GM12878 (cell line): ENCODE data around the gene CNNM3. TPM values are rescaled to one million over a fixed set of nuclear protein-coding genes. Genes with fewer than 3 reads are reported as not detected.

Experiments used
- ATAC-seq: fragments of 200-7000 bp; cut with Tn5 transposase; 3 replicates; pipeline ENCODE4 v1.9.1; 2020; ENCODE audit warnings: mild to moderate bottlenecking, moderate library complexity
- BruUV-seq: library from RNA; stranded (reverse); fragments of 400-500 nt; replicated peaks from 2 replicates; lab custom pipeline; 2021; lab: Mats Ljungman, UMichigan
- CTCF ChIA-PET: fragments of 300-600 bp; sonication (Branson Sonifier 250); formaldehyde crosslinking; extraction: SDS; loops from one replicate; lab custom pipeline; 2021; ENCODE audit warnings: inconsistent platforms; lab: Yijun Ruan, JAX
- POLR2A ChIA-PET: fragments of 350-600 bp; formaldehyde crosslinking; extraction: SDS; loops from one replicate; lab custom pipeline; 2021; ENCODE audit warnings: inconsistent platforms; lab: Charles Lee
- RAD21 ChIA-PET: fragments of 300-600 bp; sonication (Branson Sonifier 250); formaldehyde crosslinking; loops from one replicate; lab custom pipeline; 2023; ENCODE audit warnings: antibody characterized with exemption; ENCODE audit not compliant: unreplicated experiment; lab: Charles Lee
- SMC1A ChIA-PET: fragments of 300-600 bp; sonication (Branson Sonifier 250); formaldehyde crosslinking; loops from one replicate; lab custom pipeline; 2023; ENCODE audit not compliant: unreplicated experiment, uncharacterized antibody; lab: Charles Lee
- DNase-seq: peaks from one replicate; pipeline ENCODE4 v3.0.0-alpha.2; 2011; ENCODE audit warnings: low read depth, low spot score
- FAIRE-seq: peaks from 3 replicates; lab custom pipeline; 2011; peaks lifted over from hg19 to GRCh38; lab: Jason Lieb, UNC
- H2AFZ ChIP-seq: 2 replicates; pipeline ENCODE4 v1.6.0; 2011; ENCODE audit warnings: low read depth, low read length, control low read depth; ENCODE audit not compliant: control insufficient read depth
- H3K27ac ChIP-seq: 2 replicates; pipeline ENCODE4 v1.5.1; 2011; ENCODE audit warnings: control low read depth; ENCODE audit not compliant: control insufficient read depth, insufficient read depth
- H3K27me3 ChIP-seq, 2 experiments: replicated peaks in 1 of 2; 2 replicates each; pipeline versions ENCODE4 v1.6.0 to v1.6.1; 2011; ENCODE audit warnings: low read length in 1 of 2; ENCODE audit not compliant: control insufficient read depth in 2 of 2, insufficient read depth in 2 of 2
- H3K36me3 ChIP-seq, 2 experiments: 2 replicates each; pipeline ENCODE4 v1.5.1; 2011; ENCODE audit warnings: low read length in 1 of 2; ENCODE audit not compliant: control insufficient read depth in 2 of 2, insufficient read depth in 2 of 2
- H3K4me1 ChIP-seq: 2 replicates; pipeline ENCODE4 v1.6.1; 2011; ENCODE audit warnings: mild to moderate bottlenecking, low read length, moderate library complexity, mixed read lengths; ENCODE audit not compliant: control insufficient read depth, insufficient read depth
- H3K4me2 ChIP-seq: 2 replicates; pipeline ENCODE4 v1.6.0; 2011; ENCODE audit warnings: control low read depth; ENCODE audit not compliant: control insufficient read depth, insufficient read depth
- H3K4me3 ChIP-seq: fragments of 200-600 bp; sonication (generic); 2 replicates; pipeline ENCODE4 v1.5.1; 2016
- H3K79me2 ChIP-seq: 2 replicates; pipeline ENCODE4 v1.6.0; 2011; ENCODE audit warnings: low read length; ENCODE audit not compliant: control insufficient read depth, insufficient read depth
- H3K9ac ChIP-seq: 2 replicates; pipeline ENCODE4 v1.8.0; 2011; ENCODE audit warnings: low read length, control low read depth, mixed read lengths; ENCODE audit not compliant: control insufficient read depth, insufficient read depth
- H3K9me3 ChIP-seq: replicated peaks from 3 replicates; pipeline ENCODE4 v1.5.1; 2011; ENCODE audit warnings: mild to moderate bottlenecking, low read length; ENCODE audit not compliant: control insufficient read depth, insufficient read depth
- H4K20me1 ChIP-seq: 2 replicates; pipeline ENCODE4 v1.6.0; 2011; ENCODE audit not compliant: control insufficient read depth, insufficient read depth
- CBX5 ChIP-seq: sonication (generic); IDR thresholded peaks from 2 replicates; pipeline ENCODE4 v1.6.1; 2016; ENCODE audit warnings: low read depth, moderate library complexity, mild to moderate bottlenecking, inconsistent platforms
- E2F8 ChIP-seq: fragments of 450-650 bp; IDR thresholded peaks from 2 replicates; pipeline ENCODE4 v1.6.1; 2018; ENCODE audit warnings: mild to moderate bottlenecking, low read depth, moderate library complexity; ENCODE audit not compliant: partially characterized antibody
- EZH2 ChIP-seq: IDR thresholded peaks from 2 replicates; pipeline ENCODE4 v1.6.1; 2012; ENCODE audit warnings: low read depth, mild to moderate bottlenecking, control low read depth, inconsistent platforms, low read length, borderline replicate concordance; ENCODE audit not compliant: control insufficient read depth
- GABPA ChIP-seq: IDR thresholded peaks from 2 replicates; pipeline ENCODE4 v1.6.1; 2014; ENCODE audit warnings: antibody characterized with exemption, low read depth, mild to moderate bottlenecking, inconsistent platforms
- RELB ChIP-seq: fragments of 450-650 bp; IDR thresholded peaks from 2 replicates; pipeline ENCODE4 v1.6.1; 2017; ENCODE audit warnings: low read depth, mild to moderate bottlenecking, moderate library complexity
- SREBF1 ChIP-seq: IDR thresholded peaks from 2 replicates; pipeline ENCODE4 v1.6.1; 2012; ENCODE audit warnings: mild to moderate bottlenecking, low read length
- TBL1XR1 ChIP-seq: IDR thresholded peaks from 2 replicates; pipeline ENCODE4 v1.6.1; 2012; ENCODE audit warnings: low read depth, low read length, improper control_type of control experiment
- WGBS: methylation state at CpG from one replicate; pipeline ENCODE4 v1.1.6; 2016; ENCODE audit warnings: low lambda C conversion rate; ENCODE audit not compliant: insufficient replicate concordance, insufficient coverage; ENCODE audit errors: missing lambda C conversion rate; 5-methylcytosine and 5-hydroxymethylcytosine counted together
- in situ Hi-C: fragments of 300-500 bp; cut with MboI; formaldehyde crosslinking; loops from 9 replicates; pipeline ENCODE4 v1.14.3; 2018; ENCODE audit warnings: mixed read lengths
- intact Hi-C: fragments of 100-400 bp; cut with micrococcal nuclease; formaldehyde crosslinking; loops from one replicate; pipeline ENCODE4 v1.14.2; 2022; ENCODE audit not compliant: unreplicated experiment
- polyA plus RNA-seq, 11 experiments: library from polyadenylated mRNA; depleted of rRNA in 4 of 11; unstranded in 6 of 11; stranded (reverse) in 5 of 11; fragments of >200 nt; fragmentation: Nextera tagmentation in 4 of 11; fragmentation: Illumina TruSeq in 1 of 11; extraction: Ambion mirVana in 4 of 11; extraction: Trizol in 1 of 11; gene quantifications; 1 replicate in 1 of 11; 2 replicates in 10 of 11; pipeline versions ENCODE4 v1.2.1 to v1.2.3, GENCODE V29; 2011 to 2016; ENCODE audit warnings: inconsistent platforms in 2 of 11, missing spikeins in 2 of 11, low read depth in 1 of 11
- total RNA-seq, 4 experiments: library from RNA; depleted of rRNA in 3 of 4; stranded (reverse); fragments of >200 nt in 3 of 4; fragmentation: Illumina TruSeq in 1 of 4; extraction: Trizol in 1 of 4; gene quantifications; 2 replicates each; pipeline versions ENCODE4 v1.2.1 to v1.2.3, GENCODE V29; 2013 to 2021

CNNM3 gene
- total and polyA plus RNA-seq, 10 of the 15 experiments (the other 5 are each of a cell fraction or from before 2014, with no cell fraction given): 0.72 to 14.3 (median 4.0) TPM

GRCh38 chr2:96832408-96832753 is 16.3 kb downstream of the CNNM3 start:
- POLR2A ChIA-PET: interaction anchor here (0.6 kb wide), 1 partner anchor 41 kb away, joined by 5 read pairs; no protein-coding TSS in a partner anchor
- TF ChIP-seq CBX5 (no peak), TBL1XR1 (no peak), E2F8 (no peak), GABPA (no peak), EZH2 (no peak), SREBF1 (no peak), RELB (no peak)
- Histone ChIP-seq H3K4me2 (no peak overlapping the region), H3K9me3 (no peaks in the 10 kb centered on the region), H3K4me1 (no peaks in the 10 kb centered on the region), H4K20me1 (no peaks in the 10 kb centered on the region), H3K79me2 (no peaks in the 10 kb centered on the region), H3K4me3 (no peak overlapping the region), H2AFZ (no peak overlapping the region), H3K27ac (no peak overlapping the region), H3K27me3 (no peaks in the 10 kb centered on the region), H3K36me3 (peaks cover 12 to 23% of the 10 kb centered on the region in 2 experiments), H3K9ac (no peak overlapping the region)
- no peak for DNase-seq
- WGBS: 83% methylated on average over 11 of the region's 11 CpGs
- intact Hi-C loops: no loop called here
- BruUV-seq: no TSS peak
- SMC1A ChIA-PET: no interaction called here
- in situ Hi-C loops: no loop called here
- no peak for FAIRE-seq
- ATAC-seq: no peak
- CTCF ChIA-PET: no interaction called here
- RAD21 ChIA-PET: no interaction called here
